ENCODE data around the gene PBX2.
"Not testable (repeated sequence)": the region's sequence is repeated elsewhere in the genome, so short reads cannot be mapped to it uniquely, and the experiment has no call there.

The PBX2 gene

GRCh38 chr6:32213649-32214048, 23.6 kb upstream of the PBX2 start:
- no peak overlapping the region for H3K4me3 ChIP-seq (ENCODE audit: low read length)
- no peak for DNase-seq (ENCODE audit: low read depth)
- TF ChIP-seq CTCF (conservative IDR thresholded peaks at IDR 0.05; ENCODE audit: low read depth, low read length) = no peak

GRCh38 chr6:32212076-32212760, 22.2 kb upstream of the PBX2 start:
- TF ChIP-seq CTCF (conservative IDR thresholded peaks at IDR 0.05; ENCODE audit: low read depth, low read length) = no peak
- DNase-seq (ENCODE audit: low read depth) = no peak

GRCh38 chr6:32211432-32211831, 21.4 kb upstream of the PBX2 start:
- not testable (repeated sequence) for H3K4me3 ChIP-seq (ENCODE audit: low read length); DNase-seq (ENCODE audit: low read depth)

More at GRCh38 chr6:32212076-32212760, 22.2 kb upstream of the PBX2 start:
- H3K4me3 ChIP-seq (ENCODE audit: low read length) = no peak overlapping the region

GRCh38 chr6:32210191-32210601, 20.2 kb upstream of the PBX2 start:
- no peak for TF ChIP-seq CTCF (conservative IDR thresholded peaks at IDR 0.05; ENCODE audit: low read depth, low read length)
- no peak for DNase-seq (ENCODE audit: low read depth)
- H3K4me3 ChIP-seq (ENCODE audit: low read length) = no peak overlapping the region

GRCh38 chr6:32208996-32209395, 19.0 kb upstream of the PBX2 start:
- TF ChIP-seq CTCF (conservative IDR thresholded peaks at IDR 0.05; ENCODE audit: low read depth, low read length) = no peak
- DNase-seq (ENCODE audit: low read depth) = no peak
- H3K4me3 ChIP-seq (ENCODE audit: low read length) = no peak overlapping the region

- no peak for DNase-seq (ENCODE audit: low read depth)
- no peak overlapping the region for H3K4me3 ChIP-seq (ENCODE audit: low read length)
- TF ChIP-seq CTCF (conservative IDR thresholded peaks at IDR 0.05; ENCODE audit: low read depth, low read length) = no peak
Observed at GRCh38 chr6:32204268-32204715, 14.3 kb upstream of the PBX2 start.

- TF ChIP-seq CTCF (conservative IDR thresholded peaks at IDR 0.05; ENCODE audit: low read depth, low read length) = no peak
Observed at GRCh38 chr6:32203426-32204267, 13.6 kb upstream of the PBX2 start.

More at GRCh38 chr6:32203426-32204267, 13.6 kb upstream of the PBX2 start:
- H3K4me3 ChIP-seq (ENCODE audit: low read length) = no peak overlapping the region
- DNase-seq (ENCODE audit: low read depth) = no peak

Measured in retinal pigment epithelial cell (primary cell).